ENCODE results near the gene ITGAE. TPM values are rescaled to one million over a fixed set of nuclear protein-coding genes. Genes with fewer than 3 reads are reported as not detected.
"Not testable (repeated sequence)": the region's sequence is repeated elsewhere in the genome, so short reads cannot be mapped to it uniquely, and the experiment has no call there.

ITGAE gene
- total RNA-seq, 2 donors from 2014 or later = 21.8 to 34.3 TPM

GRCh38 chr17:3793258-3793657, 7.7 kb downstream of the ITGAE start:
- not testable (repeated sequence) for H3K4me3 Mint-ChIP-seq; H3K4me3 ChIP-seq (ENCODE audit: low read length); H3K4me1 Mint-ChIP-seq; H3K36me3 Mint-ChIP-seq (ENCODE audit: low read depth); H3K27ac Mint-ChIP-seq; H3K9ac ChIP-seq (ENCODE audit: extremely low read depth, low read length, poor library complexity, severe bottlenecking); H3K9me3 Mint-ChIP-seq; DNase-seq; H3K27ac ChIP-seq (ENCODE audit: low read depth, low read length); H3K36me3 ChIP-seq (ENCODE audit: control insufficient read depth, insufficient read depth, low read length); H3K4me1 ChIP-seq (ENCODE audit: control insufficient read depth, insufficient read depth, low read length); H3K27me3 ChIP-seq (ENCODE audit: control insufficient read depth, insufficient read depth, low read length, poor library complexity, severe bottlenecking); H3K9me3 ChIP-seq (ENCODE audit: control insufficient read depth, low read length); H3K27me3 Mint-ChIP-seq (ENCODE audit: insufficient read depth)
- WGBS, 2 experiments (ENCODE audit: insufficient coverage in 1 of 2, insufficient read length in 1 of 2) = 87 to 95% methylated on average over 6 to 7 of the region's 7 CpGs

GRCh38 chr17:3792481-3792880, 8.5 kb downstream of the ITGAE start:
- Histone ChIP-seq H3K27me3 (ENCODE audit: control insufficient read depth, insufficient read depth, low read length, poor library complexity, severe bottlenecking) (no peaks in the 10 kb centered on the region), H3K4me1 (ENCODE audit: control insufficient read depth, insufficient read depth, low read length) (no peaks in the 10 kb centered on the region), H3K4me3 (ENCODE audit: low read length) (no peak overlapping the region), H3K9ac (ENCODE audit: extremely low read depth, low read length, poor library complexity, severe bottlenecking) (no peak overlapping the region), H3K9me3 (ENCODE audit: control insufficient read depth, low read length) (no peaks in the 10 kb centered on the region), H3K27ac (ENCODE audit: low read depth, low read length) (no peak overlapping the region), H3K36me3 (ENCODE audit: control insufficient read depth, insufficient read depth, low read length) (no peaks in the 10 kb centered on the region)
- Mint-ChIP-seq H3K27ac (no peak overlapping the region), H3K9me3 (no peaks in the 10 kb centered on the region), H3K36me3 (ENCODE audit: low read depth) (no peaks in the 10 kb centered on the region), H3K4me3 (no peak overlapping the region), H3K27me3 (ENCODE audit: insufficient read depth) (no peaks in the 10 kb centered on the region), H3K4me1 (no peaks in the 10 kb centered on the region)
- TF ChIP-seq CTCF (conservative IDR thresholded peaks at IDR 0.05) = no peak
- 93 to 100% methylated on average over 4 to 6 of the region's 6 CpGs for WGBS, 2 experiments (ENCODE audit: insufficient coverage in 1 of 2, insufficient read length in 1 of 2)
- DNase-seq = no peak

- Mint-ChIP-seq H3K27ac (no peak overlapping the region), H3K9me3 (peaks cover 2% of the 10 kb centered on the region), H3K27me3 (ENCODE audit: insufficient read depth) (no peaks in the 10 kb centered on the region), H3K36me3 (ENCODE audit: low read depth) (no peaks in the 10 kb centered on the region), H3K4me1 (no peaks in the 10 kb centered on the region), H3K4me3 (no peak overlapping the region)
- Histone ChIP-seq H3K36me3 (ENCODE audit: control insufficient read depth, insufficient read depth, low read length) (no peaks in the 10 kb centered on the region), H3K4me3 (ENCODE audit: low read length) (no peak overlapping the region), H3K9me3 (ENCODE audit: control insufficient read depth, low read length) (no peaks in the 10 kb centered on the region), H3K27ac (ENCODE audit: low read depth, low read length) (no peak overlapping the region), H3K4me1 (ENCODE audit: control insufficient read depth, insufficient read depth, low read length) (no peaks in the 10 kb centered on the region), H3K9ac (ENCODE audit: extremely low read depth, low read length, poor library complexity, severe bottlenecking) (no peak overlapping the region), H3K27me3 (ENCODE audit: control insufficient read depth, insufficient read depth, low read length, poor library complexity, severe bottlenecking) (no peaks in the 10 kb centered on the region)
- WGBS, 2 experiments (ENCODE audit: insufficient coverage in 1 of 2, insufficient read length in 1 of 2) = 100% methylated on average over 1 to 2 of the region's 2 CpGs
- no peak for TF ChIP-seq CTCF (conservative IDR thresholded peaks at IDR 0.05)
- no peak for DNase-seq
Measured at GRCh38 chr17:3788200-3788599, 12.8 kb downstream of the ITGAE start.

- H3K27ac ChIP-seq (ENCODE audit: low read depth, low read length); H3K4me1 Mint-ChIP-seq; H3K4me3 ChIP-seq (ENCODE audit: low read length); H3K4me3 Mint-ChIP-seq; DNase-seq; H3K27me3 ChIP-seq (ENCODE audit: control insufficient read depth, insufficient read depth, low read length, poor library complexity, severe bottlenecking); H3K4me1 ChIP-seq (ENCODE audit: control insufficient read depth, insufficient read depth, low read length); H3K27me3 Mint-ChIP-seq (ENCODE audit: insufficient read depth); H3K36me3 ChIP-seq (ENCODE audit: control insufficient read depth, insufficient read depth, low read length); H3K9ac ChIP-seq (ENCODE audit: extremely low read depth, low read length, poor library complexity, severe bottlenecking); H3K9me3 ChIP-seq (ENCODE audit: control insufficient read depth, low read length); H3K27ac Mint-ChIP-seq; H3K9me3 Mint-ChIP-seq; H3K36me3 Mint-ChIP-seq (ENCODE audit: low read depth): not testable (repeated sequence)
- 71 to 100% methylated on average over 1 to 5 of the region's 5 CpGs for WGBS, 2 experiments (ENCODE audit: insufficient coverage in 1 of 2, insufficient read length in 1 of 2)
Measured at GRCh38 chr17:3785323-3785722, 15.7 kb downstream of the ITGAE start.
